ENCODE results near the gene EXD3. TPM values are rescaled to one million over a fixed set of nuclear protein-coding genes. Genes with fewer than 3 reads are reported as not detected.

Gene EXD3
- total and polyA plus RNA-seq, 9 of the 15 experiments (the other 6 are each of a cell fraction or from before 2014, with no cell fraction given) = 0.29 to 12.5 (median 3.9) TPM

DNA sequence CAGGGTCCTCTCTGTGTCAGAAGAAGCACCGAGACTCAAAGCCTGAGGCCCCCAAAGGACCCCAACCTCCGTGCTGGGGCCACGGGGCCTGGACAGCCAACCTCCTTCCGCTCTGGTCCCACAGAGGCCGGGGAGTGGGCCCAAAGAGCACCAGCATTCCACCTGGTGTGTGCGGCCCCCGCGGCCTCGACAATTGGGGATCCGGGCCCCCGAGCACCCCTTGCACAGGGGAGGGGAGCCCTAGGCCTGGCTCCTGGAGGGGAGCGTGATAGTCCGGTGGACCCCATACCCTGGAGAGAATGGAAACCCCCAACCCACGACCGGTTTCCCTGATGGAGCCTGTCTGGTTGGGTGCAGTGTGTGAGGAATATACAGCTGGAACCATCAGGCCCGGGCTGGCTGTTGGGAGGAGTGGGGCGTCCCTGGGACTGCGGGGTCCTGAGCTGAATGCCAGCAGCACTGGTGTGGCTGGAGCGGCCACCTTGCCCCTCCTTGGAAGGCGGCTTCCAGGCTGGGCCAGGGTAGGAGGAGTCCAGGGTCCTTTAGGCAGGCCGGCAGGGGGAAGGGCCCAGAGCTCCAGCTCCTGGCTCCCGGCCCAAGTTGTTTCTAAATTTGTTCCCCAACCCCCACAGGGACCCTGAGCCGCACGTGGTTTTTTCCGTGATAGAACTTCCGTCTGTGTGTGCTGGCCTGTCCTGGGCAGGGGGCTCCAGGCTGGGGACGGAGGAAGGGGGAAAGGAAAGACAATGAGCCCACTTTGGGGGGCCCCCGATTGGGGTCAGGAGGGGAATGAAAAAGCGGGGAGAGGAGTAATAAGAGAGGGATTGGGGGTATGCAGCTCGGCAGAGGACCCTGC, 146.3 kb downstream of the EXD3 start (continued):
- TF ChIP-seq, protein P1, sequence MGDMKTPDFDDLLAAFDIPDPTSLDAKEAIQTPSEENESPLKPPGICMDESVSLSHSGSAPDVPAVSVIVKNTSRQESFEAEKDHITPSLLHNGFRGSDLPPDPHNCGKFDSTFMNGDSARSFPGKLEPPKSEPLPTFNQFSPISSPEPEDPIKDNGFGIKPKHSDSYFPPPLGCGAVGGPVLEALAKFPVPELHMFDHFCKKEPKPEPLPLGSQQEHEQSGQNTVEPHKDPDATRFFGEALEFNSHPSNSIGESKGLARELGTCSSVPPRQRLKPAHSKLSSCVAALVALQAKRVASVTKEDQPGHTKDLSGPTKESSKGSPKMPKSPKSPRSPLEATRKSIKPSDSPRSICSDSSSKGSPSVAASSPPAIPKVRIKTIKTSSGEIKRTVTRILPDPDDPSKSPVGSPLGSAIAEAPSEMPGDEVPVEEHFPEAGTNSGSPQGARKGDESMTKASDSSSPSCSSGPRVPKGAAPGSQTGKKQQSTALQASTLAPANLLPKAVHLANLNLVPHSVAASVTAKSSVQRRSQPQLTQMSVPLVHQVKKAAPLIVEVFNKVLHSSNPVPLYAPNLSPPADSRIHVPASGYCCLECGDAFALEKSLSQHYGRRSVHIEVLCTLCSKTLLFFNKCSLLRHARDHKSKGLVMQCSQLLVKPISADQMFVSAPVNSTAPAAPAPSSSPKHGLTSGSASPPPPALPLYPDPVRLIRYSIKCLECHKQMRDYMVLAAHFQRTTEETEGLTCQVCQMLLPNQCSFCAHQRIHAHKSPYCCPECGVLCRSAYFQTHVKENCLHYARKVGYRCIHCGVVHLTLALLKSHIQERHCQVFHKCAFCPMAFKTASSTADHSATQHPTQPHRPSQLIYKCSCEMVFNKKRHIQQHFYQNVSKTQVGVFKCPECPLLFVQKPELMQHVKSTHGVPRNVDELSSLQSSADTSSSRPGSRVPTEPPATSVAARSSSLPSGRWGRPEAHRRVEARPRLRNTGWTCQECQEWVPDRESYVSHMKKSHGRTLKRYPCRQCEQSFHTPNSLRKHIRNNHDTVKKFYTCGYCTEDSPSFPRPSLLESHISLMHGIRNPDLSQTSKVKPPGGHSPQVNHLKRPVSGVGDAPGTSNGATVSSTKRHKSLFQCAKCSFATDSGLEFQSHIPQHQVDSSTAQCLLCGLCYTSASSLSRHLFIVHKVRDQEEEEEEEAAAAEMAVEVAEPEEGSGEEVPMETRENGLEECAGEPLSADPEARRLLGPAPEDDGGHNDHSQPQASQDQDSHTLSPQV (IDR thresholded peaks at IDR 0.05) = peak; percentile 33
- TF ChIP-seq TAF7 (tag; IDR thresholded peaks at IDR 0.05) (0 out of 2 replicates have a peak, but pooled peaks have one; percentile 29), STAT5B (CRISPR knock-in tag; IDR thresholded peaks at IDR 0.05) (no peak), DPF2 (IDR thresholded peaks at IDR 0.05) (peak; percentile 56; the same call in 1 of the 2 replicates), ZNF655 (CRISPR knock-in tag; IDR thresholded peaks at IDR 0.05) (no peak), CEBPB (tag; IDR thresholded peaks at IDR 0.05) (peak; percentile 50), MEIS2 (IDR thresholded peaks at IDR 0.05; ENCODE audit: partially characterized antibody) (no peak), CHD2 (IDR thresholded peaks at IDR 0.05; ENCODE audit: low read depth, low read length) (peak; percentile 10; the same call in 1 of the 2 replicates), JUND (IDR thresholded peaks at IDR 0.05; ENCODE audit: borderline replicate concordance, low read depth, low read length) (peak; percentile 31; the same call in 1 of the 2 replicates), JUND (tag; IDR thresholded peaks at IDR 0.05; ENCODE audit: borderline replicate concordance, low read depth, low read length) (no peak), ZZZ3 (IDR thresholded peaks at IDR 0.05) (no peak), MEF2D (tag; conservative IDR thresholded peaks at IDR 0.05; ENCODE audit: low read depth) (peak; percentile 78; the same call in 1 of the 2 replicates), CHAMP1 (IDR thresholded peaks at IDR 0.05) (no peak)
- TF ChIP-seq, protein P2, sequence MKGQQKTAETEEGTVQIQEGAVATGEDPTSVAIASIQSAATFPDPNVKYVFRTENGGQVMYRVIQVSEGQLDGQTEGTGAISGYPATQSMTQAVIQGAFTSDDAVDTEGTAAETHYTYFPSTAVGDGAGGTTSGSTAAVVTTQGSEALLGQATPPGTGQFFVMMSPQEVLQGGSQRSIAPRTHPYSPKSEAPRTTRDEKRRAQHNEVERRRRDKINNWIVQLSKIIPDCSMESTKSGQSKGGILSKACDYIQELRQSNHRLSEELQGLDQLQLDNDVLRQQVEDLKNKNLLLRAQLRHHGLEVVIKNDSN (CRISPR knock-in tag; IDR thresholded peaks at IDR 0.05) = peak; percentile 76
- TF ChIP-seq, protein P3, sequence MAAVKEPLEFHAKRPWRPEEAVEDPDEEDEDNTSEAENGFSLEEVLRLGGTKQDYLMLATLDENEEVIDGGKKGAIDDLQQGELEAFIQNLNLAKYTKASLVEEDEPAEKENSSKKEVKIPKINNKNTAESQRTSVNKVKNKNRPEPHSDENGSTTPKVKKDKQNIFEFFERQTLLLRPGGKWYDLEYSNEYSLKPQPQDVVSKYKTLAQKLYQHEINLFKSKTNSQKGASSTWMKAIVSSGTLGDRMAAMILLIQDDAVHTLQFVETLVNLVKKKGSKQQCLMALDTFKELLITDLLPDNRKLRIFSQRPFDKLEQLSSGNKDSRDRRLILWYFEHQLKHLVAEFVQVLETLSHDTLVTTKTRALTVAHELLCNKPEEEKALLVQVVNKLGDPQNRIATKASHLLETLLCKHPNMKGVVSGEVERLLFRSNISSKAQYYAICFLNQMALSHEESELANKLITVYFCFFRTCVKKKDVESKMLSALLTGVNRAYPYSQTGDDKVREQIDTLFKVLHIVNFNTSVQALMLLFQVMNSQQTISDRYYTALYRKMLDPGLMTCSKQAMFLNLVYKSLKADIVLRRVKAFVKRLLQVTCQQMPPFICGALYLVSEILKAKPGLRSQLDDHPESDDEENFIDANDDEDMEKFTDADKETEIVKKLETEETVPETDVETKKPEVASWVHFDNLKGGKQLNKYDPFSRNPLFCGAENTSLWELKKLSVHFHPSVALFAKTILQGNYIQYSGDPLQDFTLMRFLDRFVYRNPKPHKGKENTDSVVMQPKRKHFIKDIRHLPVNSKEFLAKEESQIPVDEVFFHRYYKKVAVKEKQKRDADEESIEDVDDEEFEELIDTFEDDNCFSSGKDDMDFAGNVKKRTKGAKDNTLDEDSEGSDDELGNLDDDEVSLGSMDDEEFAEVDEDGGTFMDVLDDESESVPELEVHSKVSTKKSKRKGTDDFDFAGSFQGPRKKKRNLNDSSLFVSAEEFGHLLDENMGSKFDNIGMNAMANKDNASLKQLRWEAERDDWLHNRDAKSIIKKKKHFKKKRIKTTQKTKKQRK (IDR thresholded peaks at IDR 0.05; ENCODE audit: borderline replicate concordance, low read depth, low read length) = no peak
